ENCODE results near the gene ITFG2. TPM values are rescaled to one million over a fixed set of nuclear protein-coding genes. Genes with fewer than 3 reads are reported as not detected.

The ITFG2 gene
- total and polyA plus RNA-seq, 8 donors: 17.0 to 51.6 (median 24.1) TPM

DNA sequence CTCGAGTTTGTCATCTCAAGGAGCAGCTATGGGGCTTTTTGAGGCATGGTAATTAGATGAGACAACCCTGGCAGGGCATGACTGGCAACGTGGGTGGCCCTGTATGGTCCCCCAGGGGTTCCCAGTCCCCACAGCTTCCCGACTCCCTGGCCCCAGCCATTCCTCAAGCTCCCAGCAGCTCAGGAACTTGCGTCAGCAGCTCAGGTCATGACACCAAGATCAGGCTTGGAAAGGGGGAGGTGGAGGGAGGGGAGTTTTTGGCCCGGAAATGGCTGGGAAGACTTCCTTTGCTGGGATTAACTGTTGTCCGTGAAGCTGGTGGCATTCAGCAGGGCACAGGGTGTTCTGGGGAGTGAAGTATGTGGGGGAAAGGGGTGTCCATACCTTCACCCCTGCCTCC is 32.8 kb downstream of the ITFG2 start:
- no peak for FAIRE-seq
- peak in 1 of 4 donors; percentile 40 for ATAC-seq

DNA sequence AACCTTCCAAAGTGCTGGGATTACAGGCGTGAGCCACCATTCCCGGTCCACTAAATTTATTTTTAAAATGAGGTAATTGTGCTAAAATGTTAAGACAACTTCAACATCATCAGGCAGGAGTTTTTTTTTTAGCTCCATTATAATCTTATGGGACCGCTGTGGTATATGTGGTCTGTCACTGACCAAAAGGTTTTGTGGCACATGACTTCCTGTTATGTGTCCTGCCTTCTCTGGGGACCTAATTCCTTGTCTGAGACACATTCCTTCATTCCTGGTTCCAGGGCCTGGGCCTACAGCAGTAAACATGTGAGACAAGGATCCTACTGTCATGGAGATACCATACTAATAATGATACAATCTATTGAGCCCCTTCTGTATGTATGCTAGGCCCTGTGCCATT is 39.5 kb downstream of the ITFG2 start:
- no peak for ATAC-seq
- Histone ChIP-seq H3K4me1 (peaks cover 4 to 7% (median 5%) of the 10 kb centered on the region in 3 donors), H3K27me3 (no peaks in the 10 kb centered on the region), H3K9me3 (no peaks in the 10 kb centered on the region), H3K36me3 (no peaks in the 10 kb centered on the region), H3K4me3 (no peak overlapping the region), H3K27ac (no peak overlapping the region)
- DNase-seq: no peak
- TF ChIP-seq, protein P1, sequence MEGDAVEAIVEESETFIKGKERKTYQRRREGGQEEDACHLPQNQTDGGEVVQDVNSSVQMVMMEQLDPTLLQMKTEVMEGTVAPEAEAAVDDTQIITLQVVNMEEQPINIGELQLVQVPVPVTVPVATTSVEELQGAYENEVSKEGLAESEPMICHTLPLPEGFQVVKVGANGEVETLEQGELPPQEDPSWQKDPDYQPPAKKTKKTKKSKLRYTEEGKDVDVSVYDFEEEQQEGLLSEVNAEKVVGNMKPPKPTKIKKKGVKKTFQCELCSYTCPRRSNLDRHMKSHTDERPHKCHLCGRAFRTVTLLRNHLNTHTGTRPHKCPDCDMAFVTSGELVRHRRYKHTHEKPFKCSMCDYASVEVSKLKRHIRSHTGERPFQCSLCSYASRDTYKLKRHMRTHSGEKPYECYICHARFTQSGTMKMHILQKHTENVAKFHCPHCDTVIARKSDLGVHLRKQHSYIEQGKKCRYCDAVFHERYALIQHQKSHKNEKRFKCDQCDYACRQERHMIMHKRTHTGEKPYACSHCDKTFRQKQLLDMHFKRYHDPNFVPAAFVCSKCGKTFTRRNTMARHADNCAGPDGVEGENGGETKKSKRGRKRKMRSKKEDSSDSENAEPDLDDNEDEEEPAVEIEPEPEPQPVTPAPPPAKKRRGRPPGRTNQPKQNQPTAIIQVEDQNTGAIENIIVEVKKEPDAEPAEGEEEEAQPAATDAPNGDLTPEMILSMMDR (IDR thresholded peaks at IDR 0.05): no peak
- WGBS, 2 donors: 92 to 97% methylated on average over 3 of the region's 3 CpGs
- intact Hi-C loops (cut with DNase I): loop anchor here in 1 of 3 donors (10.0 kb wide), 2 partner anchors 93 to 183 kb away; no protein-coding TSS in a partner anchor
- FAIRE-seq: no peak

More for the DNA sequence above, 32.8 kb downstream of the ITFG2 start:
- Histone ChIP-seq H3K27ac (no peak overlapping the region), H3K27me3 (no peaks in the 10 kb centered on the region), H3K36me3 (peaks cover 0 to 4% (median 0%) of the 10 kb centered on the region in 3 donors), H3K4me1 (no peaks in the 10 kb centered on the region), H3K9me3 (no peaks in the 10 kb centered on the region), H3K4me3 (no peak overlapping the region)
- TF ChIP-seq, protein P1 (IDR thresholded peaks at IDR 0.05): no peak
- 59 to 63% methylated on average over 6 of the region's 6 CpGs for WGBS, 2 donors
- intact Hi-C loops (cut with DNase I): no loop called here
- no peak for DNase-seq

DNA sequence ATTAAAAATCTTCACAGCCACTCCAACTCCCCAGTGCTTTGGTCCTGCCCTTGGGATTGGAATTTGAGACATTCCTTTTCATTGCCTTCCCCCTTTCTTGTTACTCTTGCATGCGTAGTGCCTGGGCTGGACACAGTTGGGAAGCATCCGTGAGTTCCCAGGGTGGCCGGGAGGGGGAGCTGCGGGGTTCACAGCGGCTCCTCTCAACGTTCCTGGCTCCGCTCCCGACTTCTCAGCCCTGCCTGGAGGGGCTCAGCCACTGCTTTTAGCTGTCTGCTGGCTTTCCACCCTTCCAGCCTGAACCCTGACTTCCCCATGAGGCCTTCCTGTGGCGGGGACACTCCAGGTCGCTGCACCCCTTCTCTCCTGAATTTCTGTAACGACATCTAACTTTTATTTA is 41.2 kb downstream of the ITFG2 start:
- TF ChIP-seq, protein P1 (IDR thresholded peaks at IDR 0.05): peak; percentile 69 to 85 (median 82)
- H3K27me3 ChIP-seq: no peaks in the 10 kb centered on the region
- no peak overlapping the region for H3K27ac ChIP-seq
- no peaks in the 10 kb centered on the region for H3K36me3 ChIP-seq
- peak; percentile 69 to 92 (median 86) for DNase-seq
- 18 to 21% methylated on average over 11 of the region's 11 CpGs for WGBS, 2 donors
- peaks cover 4 to 7% (median 5%) of the 10 kb centered on the region in 3 donors for H3K4me1 ChIP-seq
- no peak overlapping the region for H3K4me3 ChIP-seq
- FAIRE-seq: no peak
- ATAC-seq: peak; percentile 72 to 91 (median 86)
- H3K9me3 ChIP-seq: no peaks in the 10 kb centered on the region
- intact Hi-C loops (cut with DNase I): loop anchor here in 1 of 3 donors (10.0 kb wide), 2 partner anchors 91 to 181 kb away; no protein-coding TSS in a partner anchor

DNA sequence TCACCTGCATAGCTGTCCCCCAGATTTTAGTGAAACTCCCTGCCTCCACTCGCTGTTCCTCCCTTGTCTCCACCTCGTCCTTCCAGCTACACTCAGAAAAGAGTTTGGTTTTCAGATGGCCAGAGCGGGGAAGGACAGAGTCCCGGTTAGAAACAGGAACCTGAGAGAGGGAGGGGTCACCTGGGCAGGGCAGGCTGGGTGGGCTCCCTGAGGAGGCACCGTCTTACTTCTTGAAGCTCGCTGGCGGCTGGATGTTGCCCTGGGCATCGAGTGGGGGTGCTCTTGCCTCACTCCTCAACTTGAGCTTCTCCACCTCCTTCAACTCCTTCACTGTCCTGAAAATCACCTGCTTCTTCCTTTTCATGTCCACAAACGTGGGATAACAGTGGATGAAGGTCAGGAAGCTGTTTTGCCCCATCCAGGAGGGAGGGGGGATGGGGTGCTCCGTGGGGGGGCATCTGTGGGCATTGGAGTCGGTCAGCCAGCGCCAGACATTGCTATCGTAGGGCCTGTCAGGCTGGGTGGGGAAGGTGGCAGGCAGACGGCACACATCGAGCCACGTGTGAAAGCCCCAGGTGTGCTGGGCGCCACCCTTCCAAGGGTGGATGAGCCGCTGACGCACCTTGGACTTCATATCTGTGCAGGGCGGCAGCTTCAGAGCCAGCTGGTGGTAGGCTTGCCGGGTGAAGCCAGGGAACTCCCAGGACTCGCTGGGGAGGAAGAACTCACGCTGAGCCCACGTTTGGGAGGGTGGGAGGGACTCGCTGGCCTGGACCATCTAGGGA is 42.4 kb downstream of the ITFG2 start:
- Histone ChIP-seq H3K27me3 (no peaks in the 10 kb centered on the region), H3K9me3 (no peaks in the 10 kb centered on the region), H3K4me3 (no peak overlapping the region), H3K36me3 (no peaks in the 10 kb centered on the region), H3K27ac (peak overlapping the region in 1 of 4 donors; percentile 22), H3K4me1 (peaks cover 4 to 7% (median 5%) of the 10 kb centered on the region in 3 donors)
- intact Hi-C loops (cut with DNase I): loop anchor here in 1 of 3 donors (10.0 kb wide), 2 partner anchors 90 to 180 kb away; no protein-coding TSS in a partner anchor
- TF ChIP-seq, protein P1 (IDR thresholded peaks at IDR 0.05): no peak
- ATAC-seq (peak; percentile 87 to 89 (median 88)), FAIRE-seq (no peak), DNase-seq (peak; percentile 61 to 92 (median 80))
- WGBS, 2 donors: 55 to 56% methylated on average over 25 of the region's 25 CpGs

Measured in pancreas (tissue), 10 donors.